ENCODE results near the gene HUNK. TPM values are rescaled to one million over a fixed set of nuclear protein-coding genes. Genes with fewer than 3 reads are reported as not detected.
"Not testable (repeated sequence)": the region's sequence is repeated elsewhere in the genome, so short reads cannot be mapped to it uniquely, and the experiment has no call there.

HUNK gene
- total RNA-seq, 1 donor from 2014 or later: 3.1 TPM

DNA sequence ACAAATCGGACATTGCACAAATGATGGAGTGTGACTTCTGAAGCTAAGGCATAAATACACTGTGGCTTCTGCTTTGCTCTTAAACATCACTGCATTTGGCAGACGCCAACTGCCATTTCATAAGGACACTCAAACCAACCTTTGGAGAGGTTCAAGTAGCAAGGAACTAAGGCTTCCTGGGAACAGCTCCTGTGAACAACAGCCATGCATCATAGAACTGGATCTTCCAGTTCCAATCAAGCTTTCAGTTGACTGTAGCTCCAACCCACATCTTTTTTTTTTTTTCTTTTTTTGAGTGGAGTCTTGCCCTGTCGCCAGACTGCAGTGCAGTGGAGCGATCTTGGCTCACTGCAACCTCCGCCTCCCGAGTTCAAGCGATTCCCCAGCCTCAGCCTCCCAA is 10.7 kb upstream of the HUNK start:
- no peak for DNase-seq (ENCODE audit: low read depth)
- TF ChIP-seq, protein P1, sequence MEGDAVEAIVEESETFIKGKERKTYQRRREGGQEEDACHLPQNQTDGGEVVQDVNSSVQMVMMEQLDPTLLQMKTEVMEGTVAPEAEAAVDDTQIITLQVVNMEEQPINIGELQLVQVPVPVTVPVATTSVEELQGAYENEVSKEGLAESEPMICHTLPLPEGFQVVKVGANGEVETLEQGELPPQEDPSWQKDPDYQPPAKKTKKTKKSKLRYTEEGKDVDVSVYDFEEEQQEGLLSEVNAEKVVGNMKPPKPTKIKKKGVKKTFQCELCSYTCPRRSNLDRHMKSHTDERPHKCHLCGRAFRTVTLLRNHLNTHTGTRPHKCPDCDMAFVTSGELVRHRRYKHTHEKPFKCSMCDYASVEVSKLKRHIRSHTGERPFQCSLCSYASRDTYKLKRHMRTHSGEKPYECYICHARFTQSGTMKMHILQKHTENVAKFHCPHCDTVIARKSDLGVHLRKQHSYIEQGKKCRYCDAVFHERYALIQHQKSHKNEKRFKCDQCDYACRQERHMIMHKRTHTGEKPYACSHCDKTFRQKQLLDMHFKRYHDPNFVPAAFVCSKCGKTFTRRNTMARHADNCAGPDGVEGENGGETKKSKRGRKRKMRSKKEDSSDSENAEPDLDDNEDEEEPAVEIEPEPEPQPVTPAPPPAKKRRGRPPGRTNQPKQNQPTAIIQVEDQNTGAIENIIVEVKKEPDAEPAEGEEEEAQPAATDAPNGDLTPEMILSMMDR (IDR thresholded peaks at IDR 0.05; ENCODE audit: insufficient read depth, low read length, poor library complexity, severe bottlenecking): no peak
- H3K27me3 ChIP-seq (ENCODE audit: control insufficient read depth, insufficient read depth, low read length): no peaks in the 10 kb centered on the region
- H3K4me3 ChIP-seq (ENCODE audit: low read depth, low read length): no peak overlapping the region
- no peaks in the 10 kb centered on the region for H3K36me3 ChIP-seq (ENCODE audit: control insufficient read depth, insufficient read depth, low read length)

DNA sequence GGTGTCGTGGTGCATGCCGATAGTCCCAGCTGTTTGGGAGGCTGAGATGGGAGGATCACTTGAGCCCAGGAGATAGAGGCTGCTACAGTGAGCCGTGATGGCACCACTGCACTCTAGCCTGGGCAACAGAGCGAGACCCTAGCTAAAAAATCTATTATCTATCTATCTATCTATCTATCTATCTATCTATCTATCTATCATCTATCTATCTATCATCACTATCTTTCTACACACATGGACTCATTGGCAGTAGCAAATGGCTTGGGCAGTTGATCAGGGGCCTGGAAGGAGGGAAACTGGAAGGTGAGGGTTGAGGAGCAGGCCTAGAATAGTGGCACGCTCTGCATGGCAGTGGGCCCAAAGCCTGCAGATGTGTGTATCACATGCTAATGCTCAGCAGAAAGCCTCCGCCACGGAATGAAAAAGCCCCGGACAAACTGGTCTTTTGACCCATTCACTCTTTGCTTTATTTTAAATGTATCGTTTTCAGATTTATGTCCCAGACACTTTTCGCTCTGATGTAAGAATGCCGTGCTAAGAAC is 7.3 kb upstream of the HUNK start:
- no peak for DNase-seq (ENCODE audit: low read depth)
- Histone ChIP-seq H3K27me3 (ENCODE audit: control insufficient read depth, insufficient read depth, low read length) (peaks cover 10% of the 10 kb centered on the region), H3K36me3 (ENCODE audit: control insufficient read depth, insufficient read depth, low read length) (no peaks in the 10 kb centered on the region), H3K4me3 (ENCODE audit: low read depth, low read length) (no peak overlapping the region)
- TF ChIP-seq, protein P1 (IDR thresholded peaks at IDR 0.05; ENCODE audit: insufficient read depth, low read length, poor library complexity, severe bottlenecking): no peak

DNA sequence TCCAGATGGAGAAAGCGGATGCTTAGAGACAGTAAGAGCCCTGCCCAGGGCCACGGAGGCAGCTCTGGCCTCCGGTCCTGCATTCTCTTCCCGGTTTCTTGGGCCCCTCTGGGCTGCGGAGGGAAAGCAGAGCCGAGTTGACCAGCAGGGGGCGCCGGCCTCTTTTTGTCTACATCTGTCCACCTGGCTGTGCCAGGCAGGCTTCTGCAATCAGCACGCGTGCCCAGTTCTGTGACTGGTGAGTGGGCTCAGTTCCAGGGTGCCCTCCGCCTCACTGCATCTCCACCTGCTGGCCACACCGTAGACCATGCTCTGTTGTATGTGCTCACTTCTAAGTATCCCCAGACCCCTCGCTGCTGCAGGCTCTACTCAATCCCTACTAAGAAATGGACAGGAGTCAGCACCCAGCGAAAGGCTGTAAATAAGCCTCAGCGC is 6.7 kb upstream of the HUNK start:
- no peak overlapping the region for H3K4me3 ChIP-seq (ENCODE audit: low read depth, low read length)
- no peaks in the 10 kb centered on the region for H3K36me3 ChIP-seq (ENCODE audit: control insufficient read depth, insufficient read depth, low read length)
- peak; percentile 45 for DNase-seq (ENCODE audit: low read depth)
- TF ChIP-seq, protein P1 (IDR thresholded peaks at IDR 0.05; ENCODE audit: insufficient read depth, low read length, poor library complexity, severe bottlenecking): peak; percentile 95
- peaks cover 11% of the 10 kb centered on the region for H3K27me3 ChIP-seq (ENCODE audit: control insufficient read depth, insufficient read depth, low read length)

GRCh38 chr21:31869750-31870149 is 3.1 kb upstream of the HUNK start:
- Histone ChIP-seq H3K36me3 (ENCODE audit: control insufficient read depth, insufficient read depth, low read length) (no peaks in the 10 kb centered on the region), H3K27me3 (ENCODE audit: control insufficient read depth, insufficient read depth, low read length) (peaks cover 33% of the 10 kb centered on the region), H3K4me3 (ENCODE audit: low read depth, low read length) (no peak overlapping the region)
- TF ChIP-seq, protein P1 (IDR thresholded peaks at IDR 0.05; ENCODE audit: insufficient read depth, low read length, poor library complexity, severe bottlenecking): no peak
- no peak for DNase-seq (ENCODE audit: low read depth)

DNA sequence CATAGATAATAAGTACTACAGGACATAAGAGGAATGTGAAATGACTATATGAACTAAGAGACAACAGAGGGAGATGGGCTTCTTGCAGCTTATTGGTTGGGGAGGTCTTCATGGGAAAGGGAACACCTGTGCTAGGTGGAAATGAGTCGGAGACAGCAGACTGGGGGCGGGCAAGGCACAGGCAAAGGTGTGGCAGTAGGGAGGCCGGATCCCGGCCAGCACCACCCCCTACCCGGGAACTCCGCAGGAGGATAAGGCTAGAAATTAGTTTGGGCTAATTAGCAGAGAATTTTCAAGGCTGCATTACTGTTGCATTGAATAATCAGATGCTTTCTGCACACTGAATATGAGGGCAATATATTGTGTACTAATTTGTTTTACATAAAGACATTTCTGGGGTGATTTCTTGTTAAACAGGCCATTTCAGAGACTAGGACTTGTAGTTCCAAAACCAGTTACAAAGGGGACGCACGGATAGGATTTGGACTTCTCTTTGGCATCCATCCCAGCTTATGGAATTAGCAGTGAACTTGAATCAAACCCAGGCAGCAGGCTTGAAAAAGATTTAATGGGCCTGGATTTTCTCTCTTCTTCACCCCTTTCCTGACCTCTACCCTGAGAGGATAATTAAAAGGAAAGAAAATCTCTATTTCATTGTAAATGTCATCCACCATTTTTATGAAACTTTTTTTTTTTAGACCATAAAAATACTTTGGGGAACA is 2.2 kb upstream of the HUNK start:
- Histone ChIP-seq H3K4me3 (ENCODE audit: low read depth, low read length) (no peak overlapping the region), H3K27me3 (ENCODE audit: control insufficient read depth, insufficient read depth, low read length) (peaks cover 40% of the 10 kb centered on the region), H3K36me3 (ENCODE audit: control insufficient read depth, insufficient read depth, low read length) (no peaks in the 10 kb centered on the region)
- TF ChIP-seq, protein P1 (IDR thresholded peaks at IDR 0.05; ENCODE audit: insufficient read depth, low read length, poor library complexity, severe bottlenecking): no peak
- no peak for DNase-seq (ENCODE audit: low read depth)

DNA sequence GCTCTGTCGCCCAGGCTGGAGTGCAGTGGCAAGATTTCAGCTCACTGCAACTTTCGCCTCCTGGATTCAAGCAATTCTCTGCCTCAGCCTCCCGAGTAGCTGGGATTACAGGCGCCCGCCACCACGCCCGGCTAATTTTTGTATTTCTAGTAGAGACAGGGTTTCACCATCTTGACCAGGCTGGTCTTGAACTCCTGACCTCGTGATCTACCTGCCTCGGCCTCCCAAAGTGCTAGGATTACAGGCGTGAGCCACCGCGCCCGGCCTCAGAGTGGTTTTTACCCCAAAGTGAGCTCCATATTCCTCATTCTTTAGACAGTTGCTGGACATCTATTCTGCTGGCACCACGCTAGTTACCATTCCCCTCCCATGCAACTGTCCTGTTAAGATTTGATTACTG is 1.4 kb upstream of the HUNK start:
- not testable (repeated sequence) for H3K36me3 ChIP-seq (ENCODE audit: control insufficient read depth, insufficient read depth, low read length); DNase-seq (ENCODE audit: low read depth); H3K4me3 ChIP-seq (ENCODE audit: low read depth, low read length)
- peaks cover 42% of the 10 kb centered on the region for H3K27me3 ChIP-seq (ENCODE audit: control insufficient read depth, insufficient read depth, low read length)
